GM04504 (cell line): ENCODE data around the gene TXNRD2.
A peak's percentile ranks its signal among the peaks of the same experiment; 100 is the strongest.

Experiments
- DNase-seq: peaks from one replicate; pipeline ENCODE4 v3.0.0-alpha.2; 2012; ENCODE audit warnings: low read depth

Gene TXNRD2

DNA sequence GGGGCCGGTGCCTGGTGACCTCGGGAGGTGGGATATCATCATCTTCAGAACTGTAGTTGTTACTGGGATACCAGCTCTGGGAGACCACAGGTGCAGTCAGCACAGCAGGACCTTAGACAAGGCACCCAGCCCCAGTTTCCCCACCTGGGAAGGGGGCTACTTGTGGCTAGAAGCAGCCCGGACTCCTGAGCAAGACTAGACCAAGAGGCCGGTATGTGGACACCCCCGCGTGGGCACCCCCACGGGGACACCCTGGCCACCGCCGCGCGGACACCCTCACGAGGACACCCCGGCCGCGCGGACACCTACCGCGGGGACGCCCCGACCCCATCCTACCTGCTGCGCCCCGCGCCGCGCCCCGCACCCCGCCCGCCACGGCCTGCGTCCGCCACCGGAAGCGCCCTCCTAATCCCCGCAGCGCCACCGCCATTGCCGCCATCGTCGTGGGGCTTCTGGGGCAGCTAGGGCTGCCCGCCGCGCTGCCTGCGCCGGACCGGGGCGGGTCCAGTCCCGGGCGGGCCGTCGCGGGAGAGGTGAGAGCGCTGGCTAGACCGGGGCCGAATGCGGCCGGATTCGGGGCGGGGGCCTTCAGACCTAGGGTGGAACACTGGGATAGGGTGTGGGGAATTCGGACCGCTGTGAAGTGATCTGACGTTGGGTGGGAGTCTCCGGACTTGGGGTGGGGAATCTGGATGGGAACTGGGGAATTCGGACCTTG lies at the start of gene TXNRD2, which contains the start of gene COMT:
Gene TXNRD2, minus strand, starts transcription at position 454 of the 718 bp plus-strand sequence. Its CDS starts 15 bp downstream, at position 439.
Gene COMT, plus strand, starts transcription at position 408 of the 718 bp plus-strand sequence. CDS start 20,755 bp downstream, outside the sequence.
- DNase-seq, result peak; percentile 44

DNA sequence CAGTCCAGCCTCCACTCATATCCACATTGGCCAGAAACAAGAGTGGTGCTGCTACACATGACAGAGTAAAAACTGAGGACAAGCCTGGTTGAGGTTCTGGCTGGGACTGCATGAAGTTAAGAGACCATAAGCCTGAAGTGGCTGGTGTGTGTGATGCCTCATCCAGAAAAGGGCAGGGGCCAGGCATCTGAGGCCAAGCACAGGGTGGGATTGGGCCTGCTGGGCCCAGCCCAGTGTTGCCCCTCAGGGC lies 49.7 kb upstream of the TXNRD2 start:
- DNase-seq, result no peak

DNA sequence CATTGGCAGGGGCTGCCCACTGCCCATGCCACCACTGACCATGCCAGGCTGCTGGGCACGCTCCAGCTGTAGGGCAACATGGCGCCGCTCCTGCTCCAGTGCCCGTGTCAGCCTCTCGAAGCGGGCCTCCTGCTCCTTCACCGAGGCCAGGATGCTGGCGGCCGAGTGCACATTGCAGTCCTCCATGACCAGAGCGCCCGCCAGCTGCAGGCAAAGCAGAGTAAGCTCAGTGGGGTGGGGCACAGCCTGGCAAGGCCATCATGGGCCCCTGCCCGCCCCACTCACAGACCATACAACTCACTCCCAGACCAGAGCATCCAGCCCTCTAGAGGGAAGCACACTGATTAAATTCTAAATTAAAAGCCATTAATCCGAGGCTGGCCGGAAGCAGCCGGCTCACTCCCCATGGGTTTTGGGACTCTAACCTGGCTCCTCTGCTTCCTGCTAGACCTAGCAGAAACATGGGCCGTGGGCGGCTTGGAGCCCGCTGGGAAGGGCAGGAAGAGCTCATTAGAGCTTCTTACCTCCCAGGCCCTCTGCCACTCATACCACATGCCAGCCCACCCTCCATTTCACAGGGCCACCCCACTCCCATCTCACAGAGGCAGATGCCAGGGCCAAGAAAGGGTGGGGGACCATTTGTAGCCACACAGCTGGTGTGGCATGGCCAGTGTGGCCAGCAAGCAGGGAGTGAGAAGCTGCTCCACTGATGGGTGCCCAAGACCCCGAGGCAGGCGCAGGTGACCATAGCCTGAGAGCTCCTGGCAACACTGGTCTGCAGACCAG lies 49.2 kb upstream of the TXNRD2 start:
- DNase-seq, result no peak

DNA sequence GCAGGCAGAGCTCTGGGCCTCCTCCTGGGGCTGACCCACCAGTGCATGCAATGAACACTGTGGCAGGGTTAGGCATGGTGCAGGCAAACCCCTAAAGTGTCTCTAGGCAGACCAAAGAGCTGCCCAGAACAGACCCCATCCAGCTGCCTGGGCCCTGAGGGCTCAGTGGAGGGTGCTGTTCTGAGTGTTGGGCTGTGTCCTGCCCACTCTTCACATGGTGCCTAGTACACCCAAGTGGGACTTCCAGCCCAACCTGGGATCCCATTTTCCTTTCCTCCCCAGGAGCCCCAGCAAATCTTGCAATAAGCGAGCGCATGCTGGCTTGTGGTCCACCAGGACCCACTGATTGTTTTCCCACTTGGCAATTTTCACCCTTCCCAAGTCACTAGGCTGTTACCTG lies 48.6 kb upstream of the TXNRD2 start:
- DNase-seq, result no peak

DNA sequence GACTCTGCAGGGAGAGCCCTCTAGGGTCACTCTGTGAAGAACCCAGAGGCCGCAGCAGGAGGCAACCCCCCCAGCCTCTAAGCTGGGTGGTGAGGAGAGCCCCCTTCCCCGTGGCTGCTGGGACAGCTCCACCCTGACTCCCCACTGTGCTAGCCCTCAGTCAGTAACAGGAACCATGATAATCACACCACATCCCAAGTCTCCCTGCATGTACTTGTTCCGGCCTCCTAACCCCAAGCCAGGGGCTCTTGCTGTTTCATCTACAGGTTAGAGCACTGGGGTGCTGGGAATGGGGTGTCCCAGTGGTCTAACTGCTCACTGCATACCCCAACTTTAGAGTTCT lies 48.1 kb upstream of the TXNRD2 start:
- no peak for DNase-seq

DNA sequence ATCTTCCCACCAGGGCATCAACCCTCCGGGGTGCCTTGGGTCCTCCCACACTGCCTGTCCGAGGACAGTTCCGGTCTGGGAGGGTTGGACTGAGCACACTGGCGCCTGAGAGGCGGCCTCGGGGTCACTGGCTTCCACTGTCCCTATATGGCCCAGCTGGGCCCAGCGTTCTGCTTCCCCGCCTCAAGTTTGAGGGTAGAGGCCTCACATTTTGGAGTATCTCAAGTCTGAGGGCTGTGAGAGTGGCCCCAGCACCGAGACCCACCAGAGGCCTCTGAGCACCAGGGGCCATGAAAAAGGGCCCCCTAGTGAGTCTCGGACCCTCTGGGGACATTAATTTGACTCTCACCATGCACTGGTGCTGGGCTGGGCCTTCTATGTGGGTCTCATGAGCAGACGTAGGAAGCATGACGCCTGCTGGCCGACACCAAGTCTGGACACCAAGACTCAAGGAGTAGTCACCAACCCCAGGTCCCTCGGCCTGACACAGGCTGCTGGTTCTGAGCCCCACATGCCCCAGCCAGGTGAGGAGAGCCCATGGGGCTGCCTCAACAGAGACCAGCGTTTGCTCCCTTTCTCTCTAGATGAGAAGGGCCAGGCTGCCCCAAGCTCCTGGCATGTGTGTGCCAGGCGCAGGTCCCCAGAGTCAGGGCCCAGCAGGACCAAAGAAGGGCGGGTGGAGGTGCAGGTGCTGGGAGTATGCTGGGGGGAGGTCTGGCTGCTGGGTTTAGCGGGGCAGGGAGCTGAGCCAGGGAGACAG lies 47.5 kb upstream of the TXNRD2 start:
- DNase-seq, result no peak

DNA sequence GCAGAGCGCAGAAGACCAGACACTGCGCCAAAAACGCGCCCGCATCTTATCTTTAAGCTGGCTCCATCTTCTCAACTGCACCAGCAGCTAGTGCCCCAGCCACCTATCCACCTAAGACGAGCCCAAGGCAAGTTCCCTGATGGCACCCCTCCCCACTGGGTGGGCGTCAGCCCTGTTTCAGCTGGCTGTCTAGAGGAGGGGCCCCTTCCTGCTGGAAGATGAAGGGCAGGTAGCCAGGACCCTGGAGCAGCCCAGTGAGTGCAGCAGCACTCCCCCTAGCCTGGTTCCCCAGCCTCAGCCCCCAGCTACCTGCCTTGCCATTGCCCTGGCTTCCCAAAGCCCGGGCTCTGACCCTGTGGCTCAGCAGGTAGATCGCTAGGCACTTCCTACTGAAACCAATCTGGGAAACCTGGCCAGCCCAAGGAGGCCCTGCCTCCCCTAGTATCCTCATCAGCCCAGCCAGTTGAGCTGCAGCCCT lies 46.8 kb upstream of the TXNRD2 start:
- DNase-seq, result no peak

DNA sequence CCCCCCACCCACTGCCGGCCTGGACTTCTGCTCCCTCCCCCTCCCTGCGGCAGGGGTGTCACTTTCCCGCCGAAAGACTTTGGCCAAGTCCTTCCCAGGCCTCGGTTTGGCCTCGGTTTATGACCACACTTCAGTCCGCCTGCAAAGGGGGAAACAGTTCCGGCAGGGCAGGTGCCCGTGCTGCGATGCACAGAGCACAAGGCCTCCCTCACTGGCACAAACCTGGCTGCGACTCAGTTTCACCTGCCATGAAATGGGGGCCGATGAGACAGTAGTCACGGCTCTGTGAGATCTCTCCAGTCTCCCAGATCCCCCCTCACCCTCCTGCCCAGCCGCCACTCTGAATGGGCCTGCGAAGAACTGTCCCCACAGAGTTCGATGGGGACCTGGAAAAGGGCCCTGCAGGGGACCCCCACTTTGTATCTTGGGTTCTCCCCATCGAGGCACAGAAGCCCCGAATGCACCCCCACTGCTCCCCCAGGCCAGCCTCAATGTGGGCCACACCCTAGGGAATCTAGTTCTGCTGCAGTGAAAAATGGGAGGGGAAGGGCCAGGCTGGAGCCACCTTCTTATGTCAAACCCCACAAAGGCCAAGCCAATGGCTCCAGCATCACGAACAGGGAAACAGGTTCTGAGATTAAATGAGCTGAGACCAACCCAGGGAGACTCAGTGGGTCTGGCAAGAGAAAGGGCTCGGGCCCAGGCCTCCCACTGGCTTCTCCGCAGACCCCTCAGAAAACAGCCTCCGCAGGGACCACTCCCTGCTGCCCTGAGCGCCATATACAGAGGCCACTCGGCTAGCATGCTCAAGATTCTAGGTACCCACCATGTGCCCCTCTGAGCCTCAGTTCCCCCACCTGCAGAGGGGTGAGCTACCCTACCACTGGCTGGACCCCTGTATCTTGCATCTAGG lies 46.0 kb upstream of the TXNRD2 start:
- no peak for DNase-seq

DNA sequence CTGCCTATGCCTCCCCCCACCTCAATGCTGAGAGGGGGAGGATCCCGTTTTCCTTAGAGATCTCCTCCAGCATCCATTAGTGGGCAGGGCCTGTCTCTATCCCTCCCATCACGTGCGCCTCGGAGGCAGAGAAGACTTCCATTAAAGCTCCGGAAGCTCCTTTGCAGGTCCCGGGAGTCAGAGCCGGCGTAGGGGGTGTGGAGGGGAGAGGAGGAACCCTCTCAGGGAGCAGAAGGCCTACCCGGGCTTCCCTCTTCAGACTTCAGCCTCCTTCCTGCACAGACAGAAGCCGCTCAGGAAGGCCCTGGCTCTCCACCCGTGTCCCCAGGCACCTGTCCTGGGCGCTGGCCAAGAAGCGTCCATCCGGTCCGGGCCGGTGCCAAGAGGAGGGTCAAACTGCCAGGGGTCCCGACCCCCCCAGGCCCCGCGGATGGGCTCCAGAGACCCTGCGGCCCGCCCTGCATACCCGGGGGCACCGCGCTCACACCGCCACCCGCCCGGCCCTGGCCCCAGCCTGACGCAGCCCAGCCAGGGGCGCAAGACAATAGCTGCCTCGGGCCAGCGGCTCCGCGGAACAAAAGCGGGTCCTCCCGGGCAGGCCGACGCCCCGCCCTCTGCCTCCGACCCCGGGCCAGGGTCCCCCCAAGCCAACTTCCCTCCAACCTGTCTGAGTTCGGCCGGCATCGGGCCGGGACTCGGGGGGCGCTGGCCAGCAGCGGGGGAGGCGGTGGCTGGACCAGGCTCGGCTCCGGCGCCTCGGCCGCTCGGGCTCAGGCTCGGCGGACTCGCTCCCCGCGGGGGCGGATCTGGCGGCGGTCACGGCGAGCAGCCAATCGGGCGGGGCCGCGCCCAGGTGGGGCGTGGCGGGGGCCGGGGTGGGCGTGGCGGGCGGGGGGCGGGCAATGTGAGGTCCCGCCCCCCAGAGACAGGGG lies 45.1 kb upstream of the TXNRD2 start:
- DNase-seq, result no peak

DNA sequence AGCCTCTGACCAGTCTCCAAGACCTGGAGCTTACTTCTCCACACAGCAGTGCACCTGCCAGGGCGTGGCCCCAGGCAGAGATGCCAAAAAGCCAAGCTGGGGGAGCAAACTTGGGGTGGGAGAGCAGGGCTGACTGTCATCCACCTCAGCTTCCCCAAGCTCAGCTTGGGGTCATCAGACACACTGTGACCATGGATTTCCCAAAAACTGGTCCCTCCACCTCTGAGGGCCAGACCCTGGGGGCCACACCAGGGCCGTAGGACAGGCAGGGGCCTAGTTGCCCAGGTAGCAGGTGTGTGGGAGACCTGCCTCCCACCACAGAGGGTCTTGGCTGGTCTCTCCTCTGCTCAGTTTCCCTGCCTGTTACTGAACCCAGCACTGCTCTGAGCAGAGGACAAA lies 44.4 kb upstream of the TXNRD2 start:
- DNase-seq, result no peak

DNA sequence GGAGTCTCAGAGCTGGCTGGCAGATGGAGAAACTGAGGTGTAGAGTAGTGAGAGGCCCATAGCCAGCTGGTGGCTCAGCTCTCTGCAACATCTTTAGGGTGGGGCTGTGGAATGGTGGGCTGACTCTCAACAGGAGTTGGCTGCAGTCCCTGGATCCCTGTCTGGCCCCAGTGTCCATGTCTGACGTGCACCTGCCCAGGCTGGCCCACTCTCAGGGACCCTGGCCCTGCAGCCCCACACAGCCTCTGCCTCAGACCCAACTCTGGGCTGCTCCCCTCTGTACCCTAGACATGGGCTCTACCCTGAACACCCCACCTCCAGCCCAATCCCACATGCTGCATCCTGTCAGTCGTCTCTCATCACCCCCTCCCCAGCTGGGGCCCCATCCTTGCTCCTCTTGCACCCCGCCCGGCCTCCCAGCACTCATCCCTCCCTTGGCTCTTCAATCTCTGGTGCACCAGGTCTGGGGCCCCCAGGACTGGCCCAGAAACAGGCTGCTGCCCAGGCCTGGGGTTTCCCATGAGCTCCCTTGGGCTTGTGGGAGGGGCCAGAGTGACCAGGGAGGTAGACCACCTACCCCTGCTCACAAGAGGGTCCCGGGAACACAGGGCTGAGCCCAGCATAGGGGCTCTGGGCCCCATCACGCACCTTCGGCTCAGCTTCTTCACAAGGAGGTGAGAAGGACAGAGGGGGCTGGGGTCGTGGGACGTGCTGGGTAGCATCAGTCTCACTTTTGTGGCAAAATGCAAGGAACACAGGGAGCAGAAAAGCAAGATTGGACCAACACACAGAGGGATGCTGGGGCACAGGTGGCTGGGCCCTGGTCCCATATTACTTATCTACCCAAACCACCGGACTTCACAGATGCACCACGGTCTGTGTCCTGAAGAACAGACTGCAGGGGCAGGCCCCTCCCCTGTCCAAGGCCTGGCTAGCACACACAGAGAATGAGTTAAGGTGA lies 43.5 kb upstream of the TXNRD2 start:
- no peak for DNase-seq

DNA sequence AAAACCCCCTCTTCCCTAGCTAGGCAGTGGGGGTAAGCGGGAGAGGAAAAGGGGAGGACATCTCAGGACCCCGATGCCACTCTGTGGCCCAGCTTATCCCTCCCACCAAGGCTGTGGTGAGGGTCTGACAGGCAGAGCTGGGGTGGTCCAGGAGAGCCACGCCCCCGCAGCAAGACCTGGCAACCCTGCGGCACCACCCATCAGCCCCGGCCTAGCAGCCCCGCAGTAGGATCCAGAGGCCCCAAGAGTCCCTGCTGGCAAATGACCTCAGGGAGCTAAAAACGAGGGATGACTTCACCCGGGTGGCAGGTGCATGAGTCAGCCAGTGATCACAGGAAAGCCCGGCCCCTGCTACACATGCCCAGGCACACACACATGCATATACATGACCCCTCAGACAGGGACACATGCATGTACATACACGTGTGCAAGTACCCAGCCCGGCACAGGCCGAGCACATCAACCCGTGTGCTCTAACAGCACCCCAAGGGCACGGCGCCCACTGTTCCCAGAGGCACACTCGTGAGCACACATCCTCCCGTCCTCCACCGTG lies 42.7 kb upstream of the TXNRD2 start:
- no peak for DNase-seq

DNA sequence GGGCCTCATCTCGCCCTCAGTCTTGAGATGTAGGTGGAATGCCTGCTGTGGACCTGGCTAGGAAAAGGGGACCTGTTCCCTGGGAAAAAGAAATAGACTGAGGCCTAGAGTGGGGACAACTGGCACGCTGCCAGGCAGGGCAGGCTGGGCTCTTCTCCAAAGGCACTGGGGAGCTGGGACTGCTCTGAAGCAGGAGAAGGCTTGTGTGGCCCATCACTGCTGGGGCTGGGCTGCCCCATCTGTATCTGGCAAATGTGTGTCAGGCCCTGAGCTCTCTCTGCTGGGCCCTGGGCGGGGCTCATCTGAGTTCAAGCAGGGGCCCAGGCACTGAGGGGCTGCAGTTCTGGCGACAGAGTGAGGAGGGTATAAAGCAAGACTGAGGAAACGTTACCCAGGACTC lies 42.1 kb upstream of the TXNRD2 start:
- DNase-seq, result no peak

DNA sequence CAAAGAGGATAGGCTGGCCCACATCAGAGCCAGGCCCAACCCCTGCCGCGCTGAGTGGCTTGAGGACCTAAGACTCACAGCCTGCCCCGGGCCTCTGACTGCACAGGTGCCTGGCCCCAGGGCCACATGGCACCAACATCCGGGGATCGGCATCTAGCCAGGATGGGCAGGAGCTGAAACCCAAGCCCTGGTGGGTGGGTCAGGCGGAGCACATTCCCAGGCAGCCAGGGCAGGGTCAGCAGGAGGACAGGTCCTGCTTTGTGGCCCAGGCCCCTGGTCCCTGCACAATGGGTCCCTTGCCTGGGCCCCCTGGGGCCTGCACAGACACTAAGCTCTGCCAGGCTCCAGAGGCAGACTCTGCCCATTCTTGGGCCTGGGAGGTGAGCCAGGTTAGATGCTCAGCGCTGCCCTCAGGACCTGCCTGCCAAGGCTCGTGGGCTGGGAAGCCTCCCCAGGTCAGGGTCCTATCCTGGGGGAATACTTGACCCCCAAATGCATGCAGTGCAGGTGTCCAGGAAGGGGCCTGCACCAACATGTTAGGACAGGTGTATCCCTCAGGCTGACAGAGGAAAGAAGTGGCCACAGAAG lies 41.5 kb upstream of the TXNRD2 start:
- no peak for DNase-seq

DNA sequence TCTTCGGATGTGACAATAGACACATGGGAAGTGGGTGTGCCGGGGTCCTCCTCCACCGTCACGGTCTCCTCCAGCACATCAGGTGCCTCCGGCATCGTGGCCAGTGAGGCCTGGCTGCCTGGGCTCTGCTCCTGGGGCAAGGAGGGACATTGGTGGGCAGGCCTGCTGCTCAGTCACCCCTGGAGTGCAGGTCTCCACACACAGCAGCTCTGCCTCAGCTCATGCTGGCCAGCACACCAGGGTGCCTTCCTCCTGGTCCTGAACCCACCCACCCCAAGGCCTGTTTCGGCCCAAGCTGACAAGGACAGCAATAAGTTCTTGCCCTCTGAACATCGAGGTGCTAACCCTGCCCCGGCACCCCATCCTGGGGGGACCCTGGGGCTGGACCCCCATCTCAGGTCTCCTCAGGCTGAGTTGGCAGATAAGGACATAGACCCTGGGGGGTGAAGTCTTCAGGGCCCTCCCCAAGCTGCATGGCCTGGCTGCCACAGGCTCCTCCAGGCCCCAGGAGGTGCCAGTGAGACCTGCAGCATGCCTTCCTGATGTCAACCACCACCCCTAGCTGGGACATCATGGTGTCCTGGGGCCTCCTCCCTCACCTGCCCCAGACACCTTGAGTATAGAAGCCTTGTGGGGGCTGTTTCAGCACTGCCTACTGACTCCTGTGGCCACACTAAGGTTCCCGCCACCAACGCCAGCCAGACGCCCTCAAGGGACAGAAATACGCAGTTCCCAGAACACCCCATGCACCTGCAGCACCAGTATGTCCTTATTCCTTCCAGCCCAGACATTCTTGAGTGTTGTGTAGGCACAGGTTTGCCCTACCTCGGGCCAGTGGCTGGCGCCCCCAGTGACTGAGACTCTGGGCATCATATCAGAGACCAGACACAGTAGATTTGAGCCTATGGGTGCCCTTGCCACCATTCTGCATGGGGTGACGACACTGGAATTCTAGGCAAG lies 40.6 kb upstream of the TXNRD2 start:
- no peak for DNase-seq

DNA sequence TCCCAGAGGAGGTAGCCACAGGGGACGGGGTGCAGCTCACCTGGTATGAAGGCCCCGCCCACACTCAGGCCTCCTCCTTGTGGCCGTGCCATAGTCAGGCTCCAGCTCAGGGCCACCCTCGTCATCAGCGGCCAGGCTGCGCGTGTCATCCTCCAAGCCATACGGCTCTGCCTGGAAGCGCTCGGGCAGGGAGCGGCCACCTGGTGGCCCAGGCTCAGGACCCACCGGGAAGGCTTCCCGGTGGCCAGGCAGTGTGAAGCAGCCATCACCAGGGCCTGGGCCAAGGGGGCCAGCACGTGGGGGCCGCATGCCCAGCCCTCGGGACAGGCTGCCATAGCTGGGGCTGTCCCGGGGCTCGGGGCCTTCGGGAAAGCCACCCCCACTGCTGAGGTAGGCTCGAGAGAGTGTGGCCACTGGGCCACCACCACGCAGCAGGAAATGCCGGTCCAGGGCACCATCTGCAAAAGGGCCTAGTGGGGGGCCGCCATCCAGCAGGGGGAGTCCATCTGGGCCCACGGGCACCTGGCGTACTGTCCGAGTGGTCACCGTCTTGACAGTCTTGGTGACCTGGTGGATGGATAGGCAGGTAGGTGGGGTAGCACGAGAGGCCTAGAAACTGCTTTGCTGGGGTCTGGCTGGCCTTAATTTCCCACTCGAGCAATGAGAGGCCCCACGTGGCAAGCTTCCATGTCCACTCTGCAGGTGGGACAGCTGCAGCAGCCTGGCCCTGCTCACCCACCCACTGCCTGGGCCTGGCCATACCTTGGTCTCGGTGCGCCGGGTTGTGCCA lies 39.7 kb upstream of the TXNRD2 start:
- DNase-seq, result no peak

DNA sequence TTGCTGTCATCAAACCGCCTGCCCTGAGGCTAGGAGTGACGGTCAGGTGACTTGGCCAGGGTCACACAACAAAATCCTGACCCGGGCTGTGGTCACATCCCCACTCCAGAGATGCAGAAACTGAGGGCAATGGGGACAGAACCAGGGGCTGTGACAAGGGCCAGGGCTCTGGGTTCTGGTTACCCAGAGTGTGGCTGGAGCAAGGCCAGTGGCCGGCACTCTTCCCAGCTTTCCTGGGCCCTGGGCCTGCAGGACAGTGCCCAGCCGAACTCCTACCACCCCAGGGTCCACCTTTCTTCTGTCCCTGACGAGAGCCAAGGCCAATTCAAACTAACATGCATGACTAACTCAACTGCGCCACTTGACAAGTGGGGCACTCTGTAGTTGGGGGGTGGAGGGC lies 39.1 kb upstream of the TXNRD2 start:
- DNase-seq, result no peak
